GM21576 (cell line): ENCODE results near the gene RAD9A.

Experiments used
- ATAC-seq: cut with Tn5 transposase; IDR thresholded peaks from one replicate; pipeline ENCODE4 v1.9.1; 2021; ENCODE audit warnings: mild to moderate bottlenecking, moderate library complexity; ENCODE audit not compliant: unreplicated experiment

The RAD9A gene

DNA sequence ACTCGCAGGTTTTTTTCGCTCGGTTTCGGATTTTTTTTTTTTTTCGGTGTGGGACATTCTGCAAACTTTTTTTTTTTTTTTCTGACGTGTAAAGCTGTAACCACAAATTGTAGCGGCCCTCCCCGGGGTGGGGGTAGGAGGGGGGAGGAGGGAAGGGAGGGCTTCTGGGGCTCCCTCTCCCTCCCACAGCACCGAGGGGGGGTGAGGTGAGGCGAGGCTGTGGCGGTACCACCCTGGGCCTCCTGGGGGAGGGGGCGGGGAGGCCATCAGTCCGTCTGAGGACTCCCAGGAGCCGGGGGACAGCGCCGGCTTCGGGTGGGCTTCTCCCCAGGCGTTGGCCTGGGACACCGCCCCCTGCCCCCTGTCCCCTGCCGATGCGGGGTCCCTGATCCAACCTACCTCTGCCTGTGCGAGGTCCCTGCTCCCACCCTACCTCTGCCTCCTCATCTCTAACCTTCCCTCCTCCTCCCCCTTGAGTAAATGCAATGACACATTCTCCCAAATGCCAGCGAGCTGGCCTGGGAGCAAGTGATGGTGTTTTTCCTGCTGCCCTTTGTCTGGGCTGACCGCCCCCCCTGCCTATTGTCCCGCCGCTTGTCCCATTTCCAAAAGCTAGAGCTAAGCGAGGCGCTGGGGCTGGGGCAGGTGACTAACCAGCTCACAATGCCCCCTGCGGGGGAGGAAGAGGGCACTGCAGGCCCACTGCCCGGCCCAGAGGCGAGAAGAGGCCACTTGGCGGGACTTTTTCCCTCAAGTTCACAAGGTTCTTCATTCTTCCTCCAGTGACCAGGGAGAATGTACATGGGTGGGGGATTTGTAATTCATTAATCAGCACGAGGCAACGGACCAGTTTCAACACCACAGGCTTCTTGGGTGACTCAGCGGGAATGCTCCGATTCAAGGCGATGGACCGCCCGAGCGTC lies 17.9 kb upstream of the RAD9A start:
- no peak for ATAC-seq

- ATAC-seq: no peak
These were observed 17.1 kb upstream of the RAD9A start for GRCh38 chr11:67374571-67375281.

DNA sequence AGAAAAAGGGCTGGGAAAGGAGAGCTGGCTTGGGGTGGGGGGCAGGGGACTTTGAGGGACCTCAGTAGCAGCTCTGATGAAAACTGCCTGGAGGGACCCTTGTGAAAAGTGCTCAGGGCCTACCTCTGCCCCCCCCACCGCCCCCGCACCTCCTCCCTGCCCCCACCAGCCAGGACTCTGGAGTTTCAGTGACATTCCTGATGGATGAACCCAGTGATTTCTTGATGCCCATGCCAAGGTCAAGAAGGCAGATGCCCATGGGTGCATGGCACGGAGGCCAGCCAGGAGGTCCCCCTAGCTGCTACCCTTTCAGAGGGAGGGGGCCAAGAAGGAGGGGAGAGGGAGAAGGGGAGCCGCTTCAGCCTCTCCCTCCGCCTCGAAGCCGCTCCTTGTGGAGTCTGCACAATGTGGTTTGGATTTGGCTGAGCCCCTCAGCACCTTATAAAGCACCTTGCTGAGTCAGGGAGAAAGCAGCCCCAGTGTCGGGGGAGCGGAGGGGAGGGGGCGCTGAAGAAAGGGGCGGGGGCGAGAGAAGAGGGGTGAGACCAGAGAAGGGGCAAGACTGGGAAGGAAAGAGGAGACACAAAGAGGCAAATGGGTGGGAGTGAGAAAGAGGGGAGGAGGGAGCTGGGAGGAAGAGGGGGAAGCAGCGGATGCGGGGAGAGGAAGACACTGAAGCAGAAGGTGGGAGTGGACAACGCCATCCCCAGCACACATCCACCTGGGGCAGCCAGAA lies 16.3 kb upstream of the RAD9A start:
- no peak for ATAC-seq

GRCh38 chr11:67376063-67376820 lies 15.5 kb upstream of the RAD9A start:
- ATAC-seq: no peak

- ATAC-seq: no peak
These were observed 14.6 kb upstream of the RAD9A start for GRCh38 chr11:67376873-67377808.

GRCh38 chr11:67378544-67378943 lies 13.2 kb upstream of the RAD9A start:
- ATAC-seq: no peak

GRCh38 chr11:67379061-67380058 lies 12.4 kb upstream of the RAD9A start:
- ATAC-seq: no peak

DNA sequence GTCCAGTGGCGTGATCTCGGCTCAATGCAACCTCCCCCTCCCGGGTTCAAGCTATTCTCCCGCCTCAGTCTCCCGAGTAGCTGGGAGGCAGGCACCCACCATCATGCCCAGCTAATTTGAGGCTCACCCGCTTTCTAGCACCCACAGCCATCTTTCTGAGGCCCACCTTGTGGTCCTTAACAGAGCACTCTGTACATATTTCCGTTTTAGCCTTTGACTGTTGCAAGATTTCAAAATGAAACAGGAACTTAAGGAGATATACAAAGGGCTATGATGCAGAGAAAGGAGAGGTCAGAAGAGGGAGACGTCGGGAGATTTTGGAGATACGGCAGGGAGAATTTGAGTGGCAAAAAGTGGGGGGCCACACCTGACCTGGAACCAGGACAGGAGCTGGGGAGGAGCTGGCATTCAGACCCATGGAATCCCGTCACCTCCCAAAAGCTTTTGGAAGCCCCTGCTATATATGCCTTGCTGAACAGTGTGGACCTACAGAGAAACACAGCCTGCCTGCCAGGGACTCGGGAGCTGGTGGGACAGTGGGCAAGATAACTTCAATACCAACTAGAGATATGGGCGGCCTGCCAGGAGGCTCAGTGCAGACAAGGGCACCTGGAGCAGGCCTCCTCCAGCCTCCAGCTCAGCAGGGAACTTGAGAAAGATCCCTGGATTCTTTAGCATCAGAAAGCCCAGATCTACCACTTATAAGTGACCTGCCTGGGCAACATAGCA lies 10.4 kb upstream of the RAD9A start:
- ATAC-seq: no peak

GRCh38 chr11:67382276-67383136 lies 9.3 kb upstream of the RAD9A start:
- peak; percentile 66 for ATAC-seq

DNA sequence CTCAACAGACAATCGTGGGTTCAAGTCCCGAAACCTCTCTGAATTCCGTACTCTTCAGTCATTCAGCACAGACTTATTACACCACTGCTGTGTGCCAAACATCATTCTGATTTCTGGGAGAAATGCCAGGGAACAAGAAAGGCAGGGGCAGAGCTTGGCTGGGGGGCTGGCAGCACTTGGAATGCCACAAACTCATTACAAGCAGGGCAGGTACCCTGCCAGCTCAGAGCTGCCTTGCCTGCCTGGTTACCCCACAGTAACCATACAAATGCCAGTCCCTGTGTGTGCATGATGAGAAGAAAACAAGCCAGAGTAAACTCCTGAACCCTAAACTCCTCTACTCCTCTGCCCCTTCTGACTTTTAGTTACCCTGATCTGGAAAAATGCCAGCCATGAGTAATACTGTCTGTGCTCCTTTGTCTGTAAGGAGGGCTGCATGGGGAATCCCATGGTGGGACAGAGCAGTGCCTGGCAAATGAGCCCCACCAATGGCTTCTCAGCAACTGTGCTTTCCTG lies 6.9 kb upstream of the RAD9A start:
- no peak for ATAC-seq

- ATAC-seq: no peak
These were observed 4.7 kb upstream of the RAD9A start for GRCh38 chr11:67387069-67387468.

DNA sequence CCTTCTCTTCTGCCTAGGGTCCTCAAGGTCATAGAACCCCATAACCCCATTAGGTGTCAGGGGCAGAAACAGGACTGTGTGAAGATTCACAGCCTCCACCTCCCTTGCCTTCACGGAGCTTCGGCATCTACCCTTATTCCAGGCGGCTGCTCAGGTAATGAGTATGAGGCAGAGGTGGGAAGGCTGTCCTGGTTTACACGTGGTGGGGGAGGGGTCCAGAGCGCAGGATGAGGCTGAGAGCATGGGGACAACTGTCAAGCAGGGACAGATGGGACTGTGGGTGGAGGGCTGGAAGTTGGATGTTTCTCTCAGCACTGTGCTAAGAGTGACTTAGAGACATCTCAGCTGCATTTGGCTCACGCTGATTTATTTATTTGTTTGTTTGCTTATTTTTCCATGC lies 4.3 kb upstream of the RAD9A start:
- ATAC-seq: no peak

GRCh38 chr11:67389477-67389876 lies 2.3 kb upstream of the RAD9A start:
- ATAC-seq: no peak

GRCh38 chr11:67390947-67391303 lies 861 bp upstream of the RAD9A start:
- ATAC-seq: no peak

DNA sequence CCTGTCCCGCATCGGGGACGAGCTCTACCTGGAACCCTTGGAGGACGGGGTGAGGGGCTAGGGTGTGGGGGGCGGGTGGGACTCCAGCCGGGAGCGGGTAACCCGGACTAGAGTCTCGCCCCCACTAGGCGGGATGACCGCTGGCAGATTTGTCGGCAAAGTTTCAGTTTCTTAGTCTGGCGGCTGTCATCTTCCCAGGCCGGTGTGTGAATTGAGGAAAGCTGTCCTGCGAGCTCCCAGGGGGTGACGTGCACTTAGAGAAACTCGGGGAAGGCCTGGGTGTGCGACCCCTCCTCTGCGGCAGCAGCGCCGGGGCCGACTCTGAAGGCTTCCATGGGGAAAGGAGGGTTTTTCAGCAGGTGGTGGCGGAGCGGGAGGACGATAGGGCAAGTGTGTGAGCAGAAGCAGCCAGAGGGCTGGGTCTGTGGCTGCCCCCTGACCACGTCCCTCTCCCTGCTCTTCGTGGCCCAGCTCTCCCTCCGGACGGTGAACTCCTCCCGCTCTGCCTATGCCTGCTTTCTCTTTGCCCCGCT lies 463 bp downstream of the RAD9A start:
- ATAC-seq: no peak

- no peak for ATAC-seq
These were observed 1.7 kb downstream of the RAD9A start for GRCh38 chr11:67393437-67393836.
